ENCODE measurements around the gene TENT4B.

DNA sequence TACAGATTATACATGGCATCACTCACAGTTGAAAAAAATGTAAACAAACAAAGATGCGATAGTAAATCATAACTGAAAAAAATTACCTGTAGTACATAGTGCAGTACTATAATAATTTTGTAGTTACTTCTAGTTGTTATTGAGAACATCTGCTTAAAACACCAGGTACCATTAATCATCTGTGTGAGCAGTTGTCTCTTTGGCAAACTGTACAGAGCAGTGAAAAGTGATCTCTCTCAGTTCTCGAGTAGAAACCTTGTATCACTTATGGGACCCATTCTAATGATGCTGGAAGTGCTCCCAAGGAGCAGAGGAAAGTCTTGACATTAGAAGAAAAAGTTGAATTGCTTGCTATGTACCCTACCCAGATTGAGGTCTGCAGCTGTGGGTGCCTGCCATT is 8.9 kb upstream of the TENT4B start:
- TF ChIP-seq, protein P1, sequence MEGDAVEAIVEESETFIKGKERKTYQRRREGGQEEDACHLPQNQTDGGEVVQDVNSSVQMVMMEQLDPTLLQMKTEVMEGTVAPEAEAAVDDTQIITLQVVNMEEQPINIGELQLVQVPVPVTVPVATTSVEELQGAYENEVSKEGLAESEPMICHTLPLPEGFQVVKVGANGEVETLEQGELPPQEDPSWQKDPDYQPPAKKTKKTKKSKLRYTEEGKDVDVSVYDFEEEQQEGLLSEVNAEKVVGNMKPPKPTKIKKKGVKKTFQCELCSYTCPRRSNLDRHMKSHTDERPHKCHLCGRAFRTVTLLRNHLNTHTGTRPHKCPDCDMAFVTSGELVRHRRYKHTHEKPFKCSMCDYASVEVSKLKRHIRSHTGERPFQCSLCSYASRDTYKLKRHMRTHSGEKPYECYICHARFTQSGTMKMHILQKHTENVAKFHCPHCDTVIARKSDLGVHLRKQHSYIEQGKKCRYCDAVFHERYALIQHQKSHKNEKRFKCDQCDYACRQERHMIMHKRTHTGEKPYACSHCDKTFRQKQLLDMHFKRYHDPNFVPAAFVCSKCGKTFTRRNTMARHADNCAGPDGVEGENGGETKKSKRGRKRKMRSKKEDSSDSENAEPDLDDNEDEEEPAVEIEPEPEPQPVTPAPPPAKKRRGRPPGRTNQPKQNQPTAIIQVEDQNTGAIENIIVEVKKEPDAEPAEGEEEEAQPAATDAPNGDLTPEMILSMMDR (conservative IDR thresholded peaks at IDR 0.05 in 1 of 2, IDR thresholded peaks at IDR 0.05 in 1 of 2; ENCODE audit: low read depth in 1 of 2, low read length in 2 of 2): no peak
- no peak for TF ChIP-seq EZH2 (IDR thresholded peaks at IDR 0.05; ENCODE audit: low read length, missing control alignments)
